Activated CD8-positive, alpha-beta T cell treated with anti-CD3 and anti-CD28 coated beads for 36 hours (primary cell): ENCODE data around the gene F12. TPM values are rescaled to one million over a fixed set of nuclear protein-coding genes. Genes with fewer than 3 reads are reported as not detected.

Experiments used
- ATAC-seq: fragments of 200-7000 bp; cut with Tn5 transposase; one replicate; pipeline ENCODE4 v1.10.0; 2021; ENCODE audit warnings: mild to moderate bottlenecking, moderate library complexity
- CTCF ChIA-PET: fragments of 350-600 bp; sonication (Branson Sonifier 250); formaldehyde crosslinking; loops from one replicate; lab custom pipeline; 2021; ENCODE audit warnings: antibody characterized with exemption; lab: Charles Lee
- POLR2A ChIA-PET: fragments of 350-600 bp; sonication (Branson Sonifier 250); formaldehyde crosslinking; loops from one replicate; lab custom pipeline; 2021; ENCODE audit warnings: antibody characterized with exemption; lab: Charles Lee
- DNase-seq: peaks from one replicate; pipeline ENCODE4 v3.0.0-alpha.2; 2020
- H3K27ac Mint-ChIP-seq: one replicate; pipeline ENCODE4 v1.8.0; 2021; ENCODE audit warnings: mild to moderate bottlenecking, mixed read lengths
- H3K27me3 Mint-ChIP-seq: one replicate; pipeline ENCODE4 v1.8.0; 2021; ENCODE audit warnings: mixed read lengths
- H3K36me3 Mint-ChIP-seq: one replicate; pipeline ENCODE4 v1.8.0; 2021; ENCODE audit warnings: low read depth, mixed read lengths
- H3K4me1 Mint-ChIP-seq: one replicate; pipeline ENCODE4 v1.8.0; 2021; ENCODE audit warnings: low read depth, mixed read lengths
- H3K4me3 Mint-ChIP-seq: one replicate; pipeline ENCODE4 v1.8.0; 2021; ENCODE audit warnings: mild to moderate bottlenecking, moderate library complexity, mixed read lengths
- H3K9me3 Mint-ChIP-seq: one replicate; pipeline ENCODE4 v1.8.0; 2021; ENCODE audit warnings: mixed read lengths
- intact Hi-C: fragments of 100-400 bp; cut with micrococcal nuclease; formaldehyde crosslinking; loops from one replicate; pipeline ENCODE4 v1.10.0; 2022
- total RNA-seq, 2 experiments: library from RNA; stranded (reverse); gene quantifications; one replicate each; pipeline ENCODE4 v1.2.3, GENCODE V29; 2021
- TF ChIP-seq, protein P1 (sequence below): fragments of 200-600 bp; IDR thresholded peaks from one replicate; pipeline ENCODE4 v1.8.0; 2022; ENCODE audit warnings: antibody characterized with exemption, mild to moderate bottlenecking

Gene F12
- total RNA-seq, 2 experiments from 2014 or later, result 7.9 TPM

DNA sequence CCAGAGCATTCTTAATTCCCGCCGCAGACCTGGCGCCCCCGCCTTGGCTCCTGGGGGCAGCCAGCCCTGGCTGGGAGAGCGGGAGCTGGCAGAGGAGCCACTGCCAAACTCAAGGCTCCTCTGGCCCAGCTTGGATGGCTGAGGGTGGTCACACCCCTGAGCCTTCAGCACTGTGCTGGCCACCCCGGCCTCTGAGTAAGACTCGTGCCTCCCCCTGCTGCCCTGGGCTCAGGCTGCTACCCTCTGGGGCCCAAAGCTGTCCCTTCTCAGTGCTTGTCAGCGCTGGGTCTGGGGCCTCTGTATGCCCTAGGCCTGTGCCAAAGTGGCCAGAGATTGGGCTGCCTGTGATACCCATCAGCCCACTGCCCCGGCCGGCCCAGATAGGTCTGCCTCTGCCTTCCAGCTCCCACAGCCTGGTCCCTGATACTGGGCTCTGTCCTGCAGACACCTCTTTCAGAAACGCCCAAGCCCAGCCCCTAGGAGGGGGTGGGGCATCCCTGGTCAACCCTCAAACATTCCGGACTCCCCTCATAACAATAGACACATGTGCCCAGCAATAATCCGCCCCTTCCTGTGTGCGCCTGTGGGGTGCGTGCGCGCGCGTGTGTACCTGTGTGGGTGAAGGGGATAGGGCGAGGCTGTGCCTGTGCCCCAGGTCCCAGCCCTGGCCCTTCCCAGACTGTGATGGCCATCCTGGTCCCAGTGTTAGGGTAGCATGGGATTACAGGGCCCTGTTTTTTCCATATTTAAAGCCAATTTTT is 32.9 kb upstream of the F12 start:
- no peak for DNase-seq
- Mint-ChIP-seq H3K36me3 (peaks cover 40% of the 10 kb centered on the region), H3K4me3 (no peak overlapping the region), H3K27me3 (no peaks in the 10 kb centered on the region), H3K9me3 (no peaks in the 10 kb centered on the region), H3K27ac (peak overlapping the region; percentile 72), H3K4me1 (peaks cover 58% of the 10 kb centered on the region)
- TF ChIP-seq, protein P1, sequence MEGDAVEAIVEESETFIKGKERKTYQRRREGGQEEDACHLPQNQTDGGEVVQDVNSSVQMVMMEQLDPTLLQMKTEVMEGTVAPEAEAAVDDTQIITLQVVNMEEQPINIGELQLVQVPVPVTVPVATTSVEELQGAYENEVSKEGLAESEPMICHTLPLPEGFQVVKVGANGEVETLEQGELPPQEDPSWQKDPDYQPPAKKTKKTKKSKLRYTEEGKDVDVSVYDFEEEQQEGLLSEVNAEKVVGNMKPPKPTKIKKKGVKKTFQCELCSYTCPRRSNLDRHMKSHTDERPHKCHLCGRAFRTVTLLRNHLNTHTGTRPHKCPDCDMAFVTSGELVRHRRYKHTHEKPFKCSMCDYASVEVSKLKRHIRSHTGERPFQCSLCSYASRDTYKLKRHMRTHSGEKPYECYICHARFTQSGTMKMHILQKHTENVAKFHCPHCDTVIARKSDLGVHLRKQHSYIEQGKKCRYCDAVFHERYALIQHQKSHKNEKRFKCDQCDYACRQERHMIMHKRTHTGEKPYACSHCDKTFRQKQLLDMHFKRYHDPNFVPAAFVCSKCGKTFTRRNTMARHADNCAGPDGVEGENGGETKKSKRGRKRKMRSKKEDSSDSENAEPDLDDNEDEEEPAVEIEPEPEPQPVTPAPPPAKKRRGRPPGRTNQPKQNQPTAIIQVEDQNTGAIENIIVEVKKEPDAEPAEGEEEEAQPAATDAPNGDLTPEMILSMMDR, result no peak
- CTCF ChIA-PET, result interaction anchor here (1.1 to 17.9 kb wide), 5 partner anchors 10 to 72 kb away, joined by 3 to 415 read pairs (median 102); partner anchors contain the start of genes F12 and PFN3
- no peak for ATAC-seq
- intact Hi-C loops, result no loop called here
- POLR2A ChIA-PET, result interaction anchor here (1.0 to 20.7 kb wide), 8 partner anchors 13 to 130 kb away, joined by 3 to 606 read pairs (median 5); partner anchors contain the start of genes F12, GRK6, MXD3 and PFN3

DNA sequence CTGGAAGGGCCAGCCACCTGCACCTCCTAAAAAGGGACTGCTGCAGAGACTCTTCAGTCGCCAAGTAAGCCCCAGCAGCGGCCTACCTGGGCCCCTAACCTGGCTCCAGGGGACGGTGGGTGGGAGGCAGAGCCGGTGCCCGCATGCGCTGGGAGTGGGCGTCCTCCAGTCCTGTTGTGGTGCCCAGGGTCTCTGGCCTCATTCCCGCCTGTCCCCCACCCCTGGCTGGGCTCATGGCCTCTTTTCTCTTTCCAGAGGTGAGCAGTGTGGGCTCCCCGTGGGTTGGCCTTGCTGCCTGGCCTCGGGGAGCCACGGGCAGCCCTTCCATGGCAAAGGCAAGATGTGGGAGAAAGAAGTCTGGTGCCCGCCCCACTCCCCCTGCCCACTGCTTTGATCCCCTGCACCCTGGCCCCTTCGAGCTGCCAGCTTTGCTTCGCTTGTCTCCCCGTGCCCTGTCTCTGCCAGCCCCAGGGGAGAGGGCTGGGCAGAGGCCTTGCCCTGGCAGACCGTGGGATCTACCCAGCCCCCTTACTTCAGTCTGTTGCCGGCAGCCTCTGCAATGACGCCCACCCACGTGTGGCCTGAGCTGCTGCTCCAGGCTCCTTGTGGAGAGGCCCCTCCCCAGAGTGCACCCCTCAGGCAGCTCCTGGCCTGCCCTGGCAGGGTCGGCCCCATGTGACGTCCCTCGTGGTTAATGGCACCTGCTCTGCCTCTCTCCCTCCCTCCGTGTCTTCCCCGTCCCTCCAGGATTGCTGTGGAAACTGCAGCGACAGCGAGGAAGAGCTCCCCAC is 31.8 kb upstream of the F12 start:
- intact Hi-C loops, result no loop called here
- no peak overlapping the region for H3K4me3 Mint-ChIP-seq
- peaks cover 50% of the 10 kb centered on the region for H3K36me3 Mint-ChIP-seq
- DNase-seq (no peak), ATAC-seq (no peak)
- peak overlapping the region; percentile 87 for H3K27ac Mint-ChIP-seq
- ChIA-PET CTCF (interaction anchor here (1.1 to 17.9 kb wide), 7 partner anchors 9 to 71 kb away, joined by 3 to 415 read pairs (median 7); partner anchors contain the start of genes F12 and PFN3), POLR2A (interaction anchor here (1.0 to 20.7 kb wide), 9 partner anchors 8 to 48 kb away, joined by 3 to 606 read pairs (median 6); partner anchors contain the start of genes GRK6, PFN3 and PRR7)
- H3K9me3 Mint-ChIP-seq, result no peaks in the 10 kb centered on the region
- peaks cover 63% of the 10 kb centered on the region for H3K4me1 Mint-ChIP-seq
- no peaks in the 10 kb centered on the region for H3K27me3 Mint-ChIP-seq
- TF ChIP-seq, protein P1, result no peak

DNA sequence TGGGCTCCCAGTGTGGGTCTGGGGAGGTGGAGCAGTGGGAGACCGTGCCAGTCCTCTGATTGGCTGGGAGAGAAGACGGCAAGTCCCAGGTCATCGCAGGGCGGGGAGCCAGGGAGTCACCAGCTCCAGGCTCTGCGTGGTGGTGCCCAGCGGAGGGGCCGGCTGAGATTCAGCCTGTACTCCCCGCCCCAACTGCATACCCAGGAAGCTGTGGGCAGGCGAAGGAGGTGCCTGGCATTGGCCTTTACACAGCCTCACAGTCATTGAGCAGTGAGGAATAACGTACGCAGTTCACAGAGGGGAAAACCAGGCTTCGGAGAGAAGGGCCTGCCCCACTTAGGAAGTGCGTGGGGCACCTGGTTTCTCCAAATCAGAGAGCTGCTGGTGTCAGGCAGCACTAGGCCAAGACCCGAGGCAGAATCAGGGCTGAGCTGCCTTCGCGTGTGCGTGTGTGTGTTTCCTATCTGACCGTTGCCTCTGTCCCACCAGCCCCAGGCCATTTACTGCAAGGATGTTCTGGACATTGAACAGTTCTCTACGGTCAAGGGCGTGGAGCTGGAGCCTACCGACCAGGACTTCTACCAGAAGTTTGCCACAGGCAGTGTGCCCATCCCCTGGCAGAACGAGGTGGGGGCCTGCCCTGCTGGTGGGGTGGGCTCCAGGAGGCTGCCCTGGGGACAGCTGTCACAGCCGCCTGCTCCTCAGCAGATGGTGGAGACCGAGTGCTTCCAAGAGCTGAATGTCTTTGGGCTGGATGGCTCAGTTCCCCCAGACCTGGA is 31.0 kb upstream of the F12 start:
- peak overlapping the region; percentile 87 for H3K27ac Mint-ChIP-seq
- peak overlapping the region; percentile 10 for H3K4me3 Mint-ChIP-seq
- ATAC-seq, result peak; percentile 72
- peaks cover 56% of the 10 kb centered on the region for H3K36me3 Mint-ChIP-seq
- ChIA-PET CTCF (interaction anchor here (1.0 to 17.9 kb wide), 6 partner anchors 10 to 130 kb away, joined by 4 to 415 read pairs (median 8); partner anchors contain the start of genes F12 and PFN3), POLR2A (interaction anchor here (1.4 to 20.7 kb wide), 8 partner anchors 8 to 37 kb away, joined by 4 to 606 read pairs (median 30); partner anchors contain the start of genes GRK6, PFN3 and PRR7)
- H3K9me3 Mint-ChIP-seq, result no peaks in the 10 kb centered on the region
- TF ChIP-seq, protein P1, result no peak
- peak; percentile 71 for DNase-seq
- intact Hi-C loops, result no loop called here
- peaks cover 57% of the 10 kb centered on the region for H3K4me1 Mint-ChIP-seq
- no peaks in the 10 kb centered on the region for H3K27me3 Mint-ChIP-seq

DNA sequence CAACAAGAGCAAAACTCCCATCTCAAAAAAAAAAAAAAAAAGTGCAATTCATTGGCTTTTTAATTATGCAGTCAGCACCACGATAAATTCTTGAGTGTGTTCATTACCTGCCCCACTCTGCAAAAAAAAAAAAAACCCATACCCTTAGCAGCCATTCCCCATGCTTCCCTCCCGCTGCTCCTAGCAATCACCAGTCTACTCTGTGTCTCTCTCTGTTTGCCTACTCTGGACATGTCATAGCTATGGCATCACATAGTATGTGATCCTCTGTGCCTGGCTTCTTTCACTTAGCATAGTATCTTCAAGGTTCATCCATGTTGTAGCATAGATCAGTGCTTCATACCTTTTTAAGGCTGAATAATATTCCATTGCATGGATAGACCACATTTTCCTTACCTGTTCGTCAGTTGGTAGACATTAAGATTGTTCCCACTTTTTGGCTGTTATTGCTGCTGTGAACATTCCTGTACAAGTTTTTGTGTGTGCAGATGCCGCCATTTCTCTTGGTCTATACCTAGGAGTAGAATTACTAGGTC is 30.2 kb upstream of the F12 start:
- peaks cover 54% of the 10 kb centered on the region for H3K4me1 Mint-ChIP-seq
- intact Hi-C loops, result no loop called here
- peak overlapping the region; percentile 87 for H3K27ac Mint-ChIP-seq

More for the DNA sequence above, 30.2 kb upstream of the F12 start:
- Mint-ChIP-seq H3K4me3 (no peak overlapping the region), H3K9me3 (no peaks in the 10 kb centered on the region), H3K27me3 (no peaks in the 10 kb centered on the region), H3K36me3 (peaks cover 61% of the 10 kb centered on the region)
- ATAC-seq (no peak), DNase-seq (no peak)
- ChIA-PET POLR2A (interaction anchor here (1.0 to 20.7 kb wide), 8 partner anchors 9 to 38 kb away, joined by 3 to 606 read pairs (median 30); partner anchors contain the start of genes GRK6, PFN3 and PRR7), CTCF (interaction anchor here (1.0 to 17.9 kb wide), 6 partner anchors 13 to 129 kb away, joined by 3 to 415 read pairs (median 6); partner anchors contain the start of genes F12, GRK6 and PFN3)
- TF ChIP-seq, protein P1, result no peak
